Adipocyte (in vitro differentiated cells): ENCODE data around the gene SRP9.

Experiments used
- DNase-seq: peaks from one replicate; pipeline ENCODE4 v3.0.0-alpha.2; 2015; ENCODE audit warnings: low read depth
- H3K27me3 ChIP-seq: replicated peaks from 2 replicates; pipeline ENCODE4 v1.7.0; 2013; ENCODE audit warnings: mild to moderate bottlenecking, low read length, moderate library complexity; ENCODE audit not compliant: control insufficient read depth, insufficient read depth
- H3K36me3 ChIP-seq: 2 replicates; pipeline ENCODE4 v1.7.0; 2013; ENCODE audit warnings: low read length, mild to moderate bottlenecking, moderate library complexity; ENCODE audit not compliant: control insufficient read depth, insufficient read depth, severe bottlenecking
- H3K4me1 ChIP-seq: 2 replicates; pipeline ENCODE4 v1.7.0; 2013; ENCODE audit warnings: mild to moderate bottlenecking, low read length, moderate library complexity; ENCODE audit not compliant: control insufficient read depth, insufficient read depth
- H3K4me3 ChIP-seq: 2 replicates; pipeline ENCODE4 v1.7.0; 2013; ENCODE audit warnings: mild to moderate bottlenecking, low read length, moderate library complexity
- H3K9ac ChIP-seq: 2 replicates; pipeline ENCODE4 v1.7.0; 2013; ENCODE audit warnings: mild to moderate bottlenecking, low read length, moderate library complexity
- H3K9me3 ChIP-seq: 2 replicates; pipeline ENCODE4 v1.7.0; 2013; ENCODE audit warnings: mild to moderate bottlenecking, low read length, moderate library complexity; ENCODE audit not compliant: control insufficient read depth

SRP9 gene, protein sequence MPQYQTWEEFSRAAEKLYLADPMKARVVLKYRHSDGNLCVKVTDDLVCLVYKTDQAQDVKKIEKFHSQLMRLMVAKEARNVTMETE

DNA sequence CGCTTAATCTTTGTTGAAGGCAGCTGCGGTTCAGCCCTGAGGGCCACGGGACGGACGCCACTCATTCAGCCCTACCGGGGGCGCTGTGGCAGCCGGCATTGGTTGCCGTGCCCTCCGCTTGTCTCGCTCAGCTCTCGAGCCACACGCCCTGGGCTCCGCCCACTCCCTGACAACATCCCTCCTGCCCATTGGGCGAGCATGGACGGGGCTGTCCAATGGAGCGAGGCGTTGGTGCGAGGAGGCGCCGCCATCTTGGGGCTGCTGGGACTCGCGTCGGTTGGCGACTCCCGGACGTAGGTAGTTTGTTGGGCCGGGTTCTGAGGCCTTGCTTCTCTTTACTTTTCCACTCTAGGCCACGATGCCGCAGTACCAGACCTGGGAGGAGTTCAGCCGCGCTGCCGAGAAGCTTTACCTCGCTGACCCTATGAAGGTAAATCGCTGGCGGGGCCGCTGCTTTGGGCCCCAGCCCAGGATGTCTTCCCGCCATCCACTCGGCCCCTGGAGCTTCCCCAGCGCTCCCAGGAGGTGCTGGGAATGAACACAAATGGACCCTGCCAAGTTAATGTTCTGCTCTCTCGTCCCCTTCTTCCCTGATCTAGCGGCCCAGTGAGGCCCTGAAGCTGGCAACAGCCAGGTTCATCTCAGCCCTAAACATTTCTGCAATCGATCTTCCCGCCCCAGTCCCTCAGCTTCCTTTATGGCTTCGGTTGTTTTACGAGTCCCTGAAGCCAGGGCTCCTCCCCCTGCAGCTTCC lies at the start of gene SRP9:
Gene SRP9, plus strand, starts transcription at position 244 of the 754 bp plus-strand sequence. Its CDS starts 115 bp downstream, at position 359.
- Histone ChIP-seq H3K27me3 (no peaks in the 10 kb centered on the region), H3K4me3 (peak within 1 kb of the TSS; percentile 94), H3K9me3 (no peaks in the 10 kb centered on the region), H3K9ac (peak within 1 kb of the TSS; percentile 96), H3K4me1 (peaks cover 35% of the 10 kb centered on the region), H3K36me3 (no peaks in the 10 kb centered on the region)
- DNase-seq = peak; percentile 100

DNA sequence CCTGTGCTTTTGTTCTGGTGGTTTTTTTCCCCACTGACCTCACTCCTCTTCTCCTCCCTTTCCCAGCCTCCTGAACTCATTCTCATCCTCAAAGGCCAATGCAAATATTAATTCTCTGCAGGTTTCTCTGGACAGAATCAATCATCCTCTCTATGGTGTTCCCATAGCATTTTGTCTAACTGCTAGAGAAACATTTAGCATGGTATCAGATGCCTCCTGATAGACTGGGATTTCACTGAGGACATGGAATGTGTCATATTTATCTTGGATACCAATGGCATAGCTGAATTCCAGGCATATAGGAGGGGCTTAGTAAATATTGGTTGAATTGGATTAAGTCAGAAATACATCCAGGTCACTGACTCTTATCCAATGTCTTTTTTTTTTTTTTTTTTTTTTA lies 46.1 kb upstream of the SRP9 start:
- no peaks in the 10 kb centered on the region for H3K36me3 ChIP-seq
- H3K9ac ChIP-seq = no peak overlapping the region
- peak; percentile 7 for DNase-seq
- H3K4me1 ChIP-seq = peaks cover 14% of the 10 kb centered on the region
- no peaks in the 10 kb centered on the region for H3K9me3 ChIP-seq
- H3K4me3 ChIP-seq = no peak overlapping the region
- peaks cover 3% of the 10 kb centered on the region for H3K27me3 ChIP-seq

DNA sequence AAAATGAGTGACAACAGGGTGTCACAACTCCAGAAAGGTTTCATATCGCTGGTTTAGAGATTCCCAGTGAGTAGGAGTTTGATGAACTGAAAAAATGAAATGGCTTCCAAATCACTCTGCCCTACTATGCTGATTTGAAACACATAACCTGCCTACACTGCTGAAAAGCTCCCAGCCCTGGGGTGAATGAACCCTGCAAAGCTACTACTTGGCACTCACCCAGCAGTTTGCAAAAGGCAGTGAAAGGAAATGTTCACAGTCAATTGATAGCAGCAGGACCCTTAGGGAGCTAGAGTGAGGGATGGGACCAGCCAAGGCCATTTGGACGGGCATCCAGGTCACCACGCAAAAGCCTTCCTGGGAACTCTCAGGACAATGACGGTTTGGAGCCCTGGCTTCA lies 44.4 kb upstream of the SRP9 start:
- H3K36me3 ChIP-seq = no peaks in the 10 kb centered on the region
- H3K9ac ChIP-seq = no peak overlapping the region
- H3K4me1 ChIP-seq = peaks cover 26% of the 10 kb centered on the region
- H3K27me3 ChIP-seq = peaks cover 3% of the 10 kb centered on the region
- H3K4me3 ChIP-seq = no peak overlapping the region
- DNase-seq = no peak
- H3K9me3 ChIP-seq = no peaks in the 10 kb centered on the region

DNA sequence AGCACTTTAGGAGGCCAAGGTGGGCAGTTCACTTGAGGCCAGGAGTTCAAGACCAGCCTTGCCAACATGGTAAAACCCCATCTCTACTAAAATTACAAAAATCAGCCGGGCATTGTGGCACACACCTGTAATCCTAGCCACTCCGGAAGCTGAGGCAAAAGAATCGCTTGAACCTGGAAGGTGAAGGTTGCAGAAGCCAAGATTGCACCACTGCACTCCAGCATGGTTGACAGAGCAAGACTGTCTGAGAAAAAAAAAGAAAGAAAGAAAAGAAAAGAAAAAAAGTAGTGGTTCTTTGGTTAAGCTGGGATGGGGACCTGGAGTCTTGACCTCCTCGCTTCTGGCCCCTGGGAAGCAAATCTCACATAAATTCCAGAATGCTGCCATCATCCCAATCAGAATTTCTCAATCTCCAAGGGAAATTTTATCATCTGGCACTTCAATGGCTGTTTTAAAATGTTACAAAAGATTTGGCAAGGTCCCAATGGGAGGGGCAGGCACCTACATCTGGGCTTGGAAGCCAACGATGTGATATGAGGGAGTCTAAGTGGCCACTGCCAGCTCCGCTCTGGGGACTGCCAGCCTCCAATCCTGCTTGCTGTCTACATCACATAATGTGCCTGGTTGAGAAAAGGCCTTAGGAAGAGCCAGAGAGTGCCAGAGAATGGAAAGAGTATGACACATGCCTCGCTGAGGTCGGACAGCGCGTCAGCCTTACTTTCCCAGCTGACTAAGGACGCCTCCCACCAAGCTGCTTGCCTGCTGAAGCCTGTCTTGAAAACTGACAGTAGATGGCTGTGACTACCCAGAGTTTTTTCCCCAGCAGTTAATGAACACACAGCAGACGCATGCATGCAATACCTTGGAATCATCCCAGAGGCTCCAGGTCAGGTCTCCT lies 42.1 kb upstream of the SRP9 start:
- H3K36me3 ChIP-seq = no peaks in the 10 kb centered on the region
- H3K4me1 ChIP-seq = peaks cover 26% of the 10 kb centered on the region
- H3K9ac ChIP-seq = peak overlapping the region; percentile 76
- peak overlapping the region; percentile 58 for H3K4me3 ChIP-seq
- H3K9me3 ChIP-seq = no peaks in the 10 kb centered on the region
- DNase-seq = peak; percentile 92
- H3K27me3 ChIP-seq = peaks cover 3% of the 10 kb centered on the region

DNA sequence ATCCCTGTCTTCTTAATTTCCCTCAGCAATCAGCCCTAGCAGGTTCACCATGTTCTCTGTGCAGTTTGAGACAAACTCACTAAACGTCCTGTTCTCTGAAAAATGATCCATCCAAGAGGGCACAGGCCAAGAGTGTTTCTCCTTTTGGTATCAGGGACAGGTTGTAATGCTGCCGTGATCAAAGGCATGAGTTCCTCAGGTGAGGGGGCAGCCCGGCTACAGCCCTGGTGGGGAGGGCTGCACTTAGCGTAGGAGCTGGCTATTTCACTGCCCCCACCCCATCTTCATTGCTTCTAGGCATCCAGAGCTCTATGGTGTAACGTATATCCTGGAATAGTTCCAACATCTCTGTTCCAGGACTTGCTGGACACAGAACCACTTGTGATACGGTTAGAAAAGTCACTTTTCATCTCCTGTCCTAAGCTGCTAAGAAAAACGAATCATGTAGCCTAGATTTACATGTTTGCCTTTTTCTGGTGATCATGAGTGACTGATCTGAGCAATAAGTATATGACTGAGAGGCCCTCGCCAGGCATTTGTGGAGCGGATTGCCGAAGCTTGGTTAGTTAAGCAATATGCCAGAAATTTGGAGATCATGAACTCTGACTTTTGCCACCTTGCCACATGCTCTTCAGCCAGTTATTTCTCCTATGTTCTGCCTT lies 41.1 kb upstream of the SRP9 start:
- Histone ChIP-seq H3K4me3 (peak overlapping the region; percentile 58), H3K9ac (peak overlapping the region; percentile 76), H3K36me3 (no peaks in the 10 kb centered on the region), H3K27me3 (no peaks in the 10 kb centered on the region), H3K9me3 (no peaks in the 10 kb centered on the region), H3K4me1 (peaks cover 26% of the 10 kb centered on the region)
- peak; percentile 30 for DNase-seq

DNA sequence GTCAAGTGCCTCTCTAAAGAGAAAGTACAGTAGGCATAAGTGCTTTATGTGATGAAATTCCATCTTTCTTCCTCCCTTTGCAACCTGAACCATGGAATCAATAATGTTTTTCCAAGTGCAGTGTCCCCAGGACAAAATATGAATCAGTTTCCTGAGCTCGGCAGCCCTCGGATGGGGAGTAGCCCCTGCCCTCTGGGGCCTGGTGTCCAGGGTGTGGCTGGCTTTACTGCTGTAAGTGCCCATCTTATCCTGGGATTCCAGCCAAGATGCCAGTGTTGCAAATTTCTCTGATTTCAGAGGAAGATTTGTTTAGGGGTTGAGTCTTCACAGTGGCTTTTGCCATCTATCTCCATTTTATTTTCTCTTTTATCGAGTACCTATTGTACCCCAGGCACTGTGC lies 40.5 kb upstream of the SRP9 start:
- DNase-seq = peak; percentile 68
- Histone ChIP-seq H3K27me3 (no peaks in the 10 kb centered on the region), H3K4me3 (no peak overlapping the region), H3K9ac (peak overlapping the region; percentile 76), H3K36me3 (no peaks in the 10 kb centered on the region), H3K4me1 (peaks cover 26% of the 10 kb centered on the region), H3K9me3 (no peaks in the 10 kb centered on the region)

DNA sequence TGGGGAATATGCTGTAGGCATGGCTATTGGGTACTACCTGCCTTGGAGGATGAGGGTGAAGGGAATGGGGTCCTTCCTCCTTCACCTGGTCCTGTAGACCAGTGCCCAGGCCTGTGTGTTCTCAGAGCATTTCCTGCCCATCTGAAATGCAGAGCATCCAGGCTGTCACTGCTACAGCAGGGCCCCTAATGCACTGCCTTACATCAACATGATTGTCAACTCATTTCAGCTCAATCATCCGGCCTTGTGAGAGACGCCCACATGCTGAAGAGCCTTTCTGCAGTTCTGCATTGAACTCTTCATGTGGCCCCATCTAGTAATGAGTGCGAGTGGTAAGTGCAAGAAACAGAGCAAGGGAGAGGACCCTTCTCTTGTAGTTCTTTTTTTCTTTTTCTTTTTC lies 39.8 kb upstream of the SRP9 start:
- H3K27me3 ChIP-seq = no peaks in the 10 kb centered on the region

DNA sequence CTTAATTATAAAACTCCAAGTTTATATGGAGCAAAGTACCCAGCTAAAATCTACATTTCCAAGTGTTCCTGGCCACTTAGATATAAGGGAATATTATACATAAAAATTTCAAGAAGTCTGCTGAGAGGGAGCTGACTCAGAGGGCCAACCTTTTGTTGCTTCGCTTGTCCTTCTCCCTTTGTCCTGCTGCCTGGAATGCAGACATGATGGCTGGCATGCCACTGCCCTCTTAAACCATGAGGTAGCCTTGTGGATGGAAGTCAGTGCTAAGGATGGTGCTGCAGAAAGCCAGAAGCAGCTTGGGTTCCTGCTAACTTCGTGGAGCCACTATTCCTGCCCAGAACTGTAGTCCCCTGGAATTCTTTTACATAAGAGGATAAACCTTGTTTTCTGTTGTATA lies 38.9 kb upstream of the SRP9 start:
- DNase-seq = no peak
- Histone ChIP-seq H3K4me3 (no peak overlapping the region), H3K36me3 (no peaks in the 10 kb centered on the region), H3K4me1 (peaks cover 26% of the 10 kb centered on the region), H3K27me3 (no peaks in the 10 kb centered on the region), H3K9ac (no peak overlapping the region), H3K9me3 (no peaks in the 10 kb centered on the region)

More for the DNA sequence above, 39.8 kb upstream of the SRP9 start:
- Histone ChIP-seq H3K9me3 (no peaks in the 10 kb centered on the region), H3K4me1 (peaks cover 26% of the 10 kb centered on the region), H3K9ac (no peak overlapping the region), H3K4me3 (no peak overlapping the region), H3K36me3 (no peaks in the 10 kb centered on the region)
- DNase-seq = no peak

DNA sequence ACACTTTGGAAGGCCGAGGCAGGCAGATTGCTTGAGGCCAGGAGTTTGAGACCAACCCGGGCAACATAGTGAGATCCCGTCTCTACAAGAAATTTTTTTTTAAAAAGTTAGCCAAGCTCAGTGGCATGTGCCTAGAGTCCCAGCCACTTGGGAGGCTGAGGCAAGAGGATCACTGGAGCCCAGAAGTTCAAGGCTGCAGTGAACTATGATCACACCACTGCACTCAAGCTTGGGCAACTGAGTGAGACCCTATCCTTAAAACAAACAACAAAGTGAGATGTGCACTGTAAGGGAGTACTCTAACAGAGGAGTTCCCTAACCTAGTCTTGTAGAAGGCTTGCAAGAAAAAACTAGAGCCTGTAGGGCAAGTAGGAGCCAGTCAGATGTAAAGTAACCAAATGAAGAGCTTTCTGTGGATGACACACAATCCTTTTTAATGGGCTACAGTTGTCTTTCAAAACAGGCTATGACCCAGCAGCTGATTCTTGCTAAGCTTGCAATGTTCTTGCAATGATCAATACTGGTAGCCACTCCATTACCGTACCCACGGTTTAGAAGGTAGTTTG lies 38.0 kb upstream of the SRP9 start:
- Histone ChIP-seq H3K9me3 (no peaks in the 10 kb centered on the region), H3K36me3 (no peaks in the 10 kb centered on the region), H3K27me3 (no peaks in the 10 kb centered on the region), H3K9ac (no peak overlapping the region), H3K4me3 (no peak overlapping the region), H3K4me1 (peaks cover 26% of the 10 kb centered on the region)
- DNase-seq = no peak

DNA sequence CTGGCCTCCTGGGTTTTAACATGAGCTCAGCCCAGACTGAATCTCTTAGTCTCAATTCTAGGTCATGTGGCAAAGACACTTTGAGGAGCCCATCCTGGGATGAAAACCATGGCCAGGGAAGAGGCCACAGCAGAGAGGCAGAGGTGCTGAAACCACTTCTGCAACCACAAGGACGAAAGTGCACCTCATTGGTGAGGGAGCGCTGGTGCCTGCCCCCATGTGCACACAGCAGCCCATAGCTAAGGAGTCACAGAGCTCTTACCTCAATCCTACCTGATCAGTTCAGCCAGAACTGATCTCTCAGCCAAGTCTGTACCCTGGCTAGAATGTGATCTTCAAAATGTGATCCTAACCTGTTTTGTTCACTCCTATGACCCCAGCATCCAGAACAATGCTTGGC lies 32.9 kb upstream of the SRP9 start:
- Histone ChIP-seq H3K27me3 (no peaks in the 10 kb centered on the region), H3K4me3 (no peak overlapping the region), H3K36me3 (no peaks in the 10 kb centered on the region), H3K9ac (no peak overlapping the region), H3K9me3 (no peaks in the 10 kb centered on the region), H3K4me1 (peaks cover 14% of the 10 kb centered on the region)
- DNase-seq = no peak
